ENCODE measurements around the gene MAPK9.

DNA sequence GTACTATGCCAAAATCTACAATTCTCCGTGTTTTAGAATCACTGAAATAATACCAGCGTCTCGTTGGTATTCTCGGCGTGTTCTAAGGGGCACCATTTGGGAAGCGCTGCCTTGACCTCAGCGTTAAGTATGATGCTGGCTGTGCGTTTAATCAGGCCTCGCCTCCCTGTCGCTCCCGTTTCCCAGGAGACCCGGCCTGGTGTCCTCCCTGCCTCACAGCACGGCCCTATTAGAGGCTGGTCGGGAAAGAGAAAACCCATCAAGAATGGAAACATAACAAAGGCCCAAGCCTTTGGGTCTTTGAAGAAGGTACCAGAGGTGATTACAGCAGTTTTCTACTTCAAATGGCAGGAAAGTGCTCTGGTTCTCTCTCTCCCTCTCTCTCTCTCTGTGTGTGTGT lies 31.3 kb upstream of the MAPK9 start:
- TF ChIP-seq, protein P1, sequence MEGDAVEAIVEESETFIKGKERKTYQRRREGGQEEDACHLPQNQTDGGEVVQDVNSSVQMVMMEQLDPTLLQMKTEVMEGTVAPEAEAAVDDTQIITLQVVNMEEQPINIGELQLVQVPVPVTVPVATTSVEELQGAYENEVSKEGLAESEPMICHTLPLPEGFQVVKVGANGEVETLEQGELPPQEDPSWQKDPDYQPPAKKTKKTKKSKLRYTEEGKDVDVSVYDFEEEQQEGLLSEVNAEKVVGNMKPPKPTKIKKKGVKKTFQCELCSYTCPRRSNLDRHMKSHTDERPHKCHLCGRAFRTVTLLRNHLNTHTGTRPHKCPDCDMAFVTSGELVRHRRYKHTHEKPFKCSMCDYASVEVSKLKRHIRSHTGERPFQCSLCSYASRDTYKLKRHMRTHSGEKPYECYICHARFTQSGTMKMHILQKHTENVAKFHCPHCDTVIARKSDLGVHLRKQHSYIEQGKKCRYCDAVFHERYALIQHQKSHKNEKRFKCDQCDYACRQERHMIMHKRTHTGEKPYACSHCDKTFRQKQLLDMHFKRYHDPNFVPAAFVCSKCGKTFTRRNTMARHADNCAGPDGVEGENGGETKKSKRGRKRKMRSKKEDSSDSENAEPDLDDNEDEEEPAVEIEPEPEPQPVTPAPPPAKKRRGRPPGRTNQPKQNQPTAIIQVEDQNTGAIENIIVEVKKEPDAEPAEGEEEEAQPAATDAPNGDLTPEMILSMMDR (IDR thresholded peaks at IDR 0.05) = no peak
- TF ChIP-seq POLR2A (IDR thresholded peaks at IDR 0.05) = no peak
